NCI-H146 treated with DMSO at 0.1 percent for 48 hours (cell line): ENCODE measurements around the gene LRP2BP.
"Not testable (repeated sequence)": the region's sequence is repeated elsewhere in the genome, so short reads cannot be mapped to it uniquely, and the experiment has no call there.

Experiments used
- DNase-seq: peaks from one replicate; lab custom pipeline; 2025; ENCODE audit not compliant: unreplicated experiment; lab: John Stamatoyannopoulos, UW

Gene LRP2BP

DNA sequence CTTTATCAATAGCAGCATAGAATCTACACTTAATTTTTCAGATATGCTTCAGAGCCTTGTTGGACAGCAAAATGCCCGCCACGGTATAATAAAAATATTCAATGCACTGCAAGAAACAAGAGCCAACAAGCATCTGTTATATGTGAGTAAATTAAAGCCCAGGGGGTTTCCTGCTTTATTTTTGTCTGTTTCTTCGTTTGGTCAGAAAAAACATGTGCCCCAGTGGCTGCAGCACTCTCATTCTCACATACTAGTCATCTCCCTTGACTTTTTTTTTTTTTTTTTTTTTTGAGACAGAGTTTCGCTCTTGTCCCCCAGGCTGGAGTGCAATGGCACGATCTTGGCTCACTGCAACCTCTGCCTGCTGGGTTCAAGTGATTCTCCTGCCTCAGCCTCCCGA is 33.2 kb downstream of the LRP2BP start:
- DNase-seq, result not testable (repeated sequence)

GRCh38 chr4:185361872-185362271 is 33.9 kb downstream of the LRP2BP start:
- DNase-seq, result no peak

DNA sequence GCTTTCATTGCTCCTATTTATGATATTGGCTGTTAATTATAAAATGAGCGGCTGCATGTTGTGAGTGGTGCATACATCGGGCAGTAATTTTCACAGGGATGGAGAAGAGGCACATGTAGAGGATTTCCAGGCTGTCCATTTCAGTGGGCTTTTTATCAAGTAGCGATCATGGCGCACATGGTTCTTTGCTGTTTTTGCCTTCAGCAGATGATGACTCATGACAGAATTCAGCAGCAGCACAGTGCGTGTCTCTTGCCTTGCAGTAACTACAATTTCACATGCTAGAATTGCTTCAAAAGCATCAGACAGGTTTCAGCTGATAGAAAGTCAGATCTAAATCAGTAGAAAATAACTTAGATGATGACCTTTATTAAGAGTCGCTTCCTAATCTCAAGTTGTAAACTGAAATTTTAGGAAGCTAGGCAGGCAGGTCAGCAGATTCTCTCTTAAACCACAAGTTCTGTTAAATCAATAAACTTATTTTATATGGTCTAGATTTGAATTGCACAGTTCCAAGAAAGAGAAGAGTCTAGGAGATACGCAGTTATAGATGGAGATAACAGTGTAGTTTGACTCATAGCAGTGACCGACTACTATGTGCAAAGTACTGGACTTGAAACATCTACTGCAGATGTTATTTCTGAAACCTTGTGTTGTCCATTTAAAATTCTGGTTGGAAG is 35.8 kb downstream of the LRP2BP start:
- DNase-seq, result no peak

GRCh38 chr4:185358959-185359358 is 36.8 kb downstream of the LRP2BP start:
- no peak for DNase-seq

GRCh38 chr4:185358514-185358913 is 37.2 kb downstream of the LRP2BP start:
- no peak for DNase-seq

DNA sequence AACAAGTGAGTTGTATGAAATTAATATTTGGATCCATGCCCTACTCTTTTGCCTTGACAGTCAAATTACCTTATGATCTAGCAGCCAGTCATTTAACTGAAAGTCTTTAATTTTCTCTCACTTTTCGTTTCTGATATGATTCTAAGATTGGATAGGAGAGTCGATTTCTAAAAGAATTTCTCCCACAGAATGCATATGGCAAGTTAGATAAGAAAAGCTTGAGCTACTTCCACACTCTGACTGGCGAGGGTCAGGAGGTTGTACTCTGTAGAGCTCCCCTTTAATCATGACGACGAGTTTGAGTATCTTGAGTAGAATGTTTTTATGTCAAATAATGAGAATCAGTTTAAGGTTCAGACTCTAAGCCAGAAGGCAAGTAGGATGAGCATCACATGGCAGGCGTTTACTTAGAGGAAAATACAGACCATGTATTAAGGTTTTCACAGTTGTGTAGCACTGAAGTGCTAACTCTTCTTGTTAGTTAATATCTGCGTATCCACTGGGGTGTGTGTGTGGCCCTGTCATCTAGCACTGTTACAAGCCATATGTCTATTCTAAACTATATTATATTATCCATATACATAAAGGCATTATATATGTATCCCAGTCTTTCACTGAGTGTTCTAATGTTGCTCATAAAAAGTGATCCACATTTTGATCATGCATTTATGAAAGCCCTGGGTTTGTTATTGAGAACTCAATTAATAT is 37.8 kb downstream of the LRP2BP start:
- DNase-seq, result no peak

- DNase-seq, result no peak
Measured at GRCh38 chr4:185357211-185357610, 38.5 kb downstream of the LRP2BP start.

DNA sequence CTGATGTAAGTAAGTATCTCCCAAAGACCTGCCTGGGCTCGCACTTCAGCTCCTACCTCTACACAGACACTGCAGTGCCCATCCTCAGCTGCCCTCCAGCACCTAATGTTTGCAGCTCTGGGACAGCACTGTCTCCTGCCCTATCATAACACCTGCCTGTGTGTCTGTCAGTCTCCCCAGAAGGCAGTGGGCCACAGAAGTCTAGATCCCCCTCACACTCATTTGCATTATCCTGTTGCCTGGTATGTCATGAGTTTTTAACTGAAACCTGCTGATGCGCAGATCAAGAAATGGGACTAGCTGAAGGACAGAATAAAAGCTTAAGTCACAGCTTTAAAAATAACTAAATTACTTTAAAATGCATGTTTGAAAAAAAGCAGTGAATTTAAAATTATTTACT is 43.0 kb downstream of the LRP2BP start:
- DNase-seq, result no peak

DNA sequence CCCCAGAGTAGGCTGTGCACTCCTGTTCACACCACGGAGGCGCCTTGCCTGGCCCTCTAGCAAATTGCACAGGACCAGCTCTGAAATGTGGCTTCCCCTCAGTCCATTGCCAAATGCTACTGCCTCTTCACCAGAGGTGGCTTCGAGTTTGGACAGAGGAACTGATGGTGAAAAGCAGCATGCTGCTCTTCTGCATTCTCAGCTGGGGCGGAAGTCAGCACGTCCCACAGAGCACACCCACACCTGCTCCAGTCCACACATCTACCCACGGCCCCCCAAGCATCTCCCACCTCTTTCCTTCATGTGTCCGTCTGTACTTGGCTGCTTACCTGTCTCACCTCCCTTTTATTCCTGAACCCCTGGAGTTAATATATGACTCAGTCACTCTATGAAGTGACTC is 43.5 kb downstream of the LRP2BP start:
- no peak for DNase-seq

DNA sequence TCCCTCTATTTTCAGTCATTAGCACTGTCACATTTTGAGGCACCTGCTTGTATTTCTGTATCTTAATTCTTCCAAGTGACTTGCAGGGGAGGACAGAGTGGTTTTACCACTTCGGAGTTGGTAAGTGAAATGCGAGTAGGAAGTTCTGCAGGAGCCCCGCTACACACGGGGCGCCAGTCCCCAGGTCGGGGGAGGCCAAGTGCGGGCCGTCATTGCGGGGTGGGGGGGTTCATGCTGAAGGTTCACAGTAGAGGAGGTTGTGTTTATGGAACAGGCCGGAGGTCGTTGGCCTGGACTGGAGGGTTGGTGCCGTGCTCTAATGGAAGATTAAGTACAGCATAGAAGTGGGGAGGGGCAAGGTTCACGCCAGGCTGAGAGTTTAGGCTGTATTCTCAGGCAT is 44.0 kb downstream of the LRP2BP start:
- no peak for DNase-seq

DNA sequence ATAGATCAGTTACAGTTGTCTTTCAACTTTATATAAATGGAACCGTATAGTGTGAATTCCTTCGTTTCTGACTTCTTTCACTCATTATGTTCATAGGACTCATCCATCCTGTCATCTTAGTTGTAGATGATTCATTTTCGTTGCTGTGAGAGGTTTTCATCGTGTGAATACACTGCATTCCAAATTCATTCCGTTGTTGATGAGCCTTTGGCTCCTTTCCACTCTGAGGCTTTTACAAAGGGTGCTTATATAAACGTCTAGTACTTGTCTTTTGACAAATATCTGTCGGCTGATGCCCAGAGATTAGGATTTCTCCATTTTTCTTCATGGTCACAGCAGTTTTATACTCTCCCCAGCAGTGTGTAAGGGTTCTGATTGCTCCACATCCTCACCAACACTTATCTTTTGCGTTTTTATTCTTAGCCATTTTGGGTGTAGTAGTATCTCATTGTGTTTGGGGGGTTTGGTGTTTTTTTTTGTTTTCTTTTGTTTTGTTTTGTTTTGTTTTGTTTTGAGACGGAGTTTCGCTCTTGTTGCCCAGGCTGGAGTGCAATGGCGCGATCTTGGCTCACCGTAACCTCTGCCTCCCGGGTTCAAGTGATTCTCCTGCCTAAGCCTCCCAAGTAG is 48.6 kb downstream of the LRP2BP start:
- DNase-seq, result no peak

DNA sequence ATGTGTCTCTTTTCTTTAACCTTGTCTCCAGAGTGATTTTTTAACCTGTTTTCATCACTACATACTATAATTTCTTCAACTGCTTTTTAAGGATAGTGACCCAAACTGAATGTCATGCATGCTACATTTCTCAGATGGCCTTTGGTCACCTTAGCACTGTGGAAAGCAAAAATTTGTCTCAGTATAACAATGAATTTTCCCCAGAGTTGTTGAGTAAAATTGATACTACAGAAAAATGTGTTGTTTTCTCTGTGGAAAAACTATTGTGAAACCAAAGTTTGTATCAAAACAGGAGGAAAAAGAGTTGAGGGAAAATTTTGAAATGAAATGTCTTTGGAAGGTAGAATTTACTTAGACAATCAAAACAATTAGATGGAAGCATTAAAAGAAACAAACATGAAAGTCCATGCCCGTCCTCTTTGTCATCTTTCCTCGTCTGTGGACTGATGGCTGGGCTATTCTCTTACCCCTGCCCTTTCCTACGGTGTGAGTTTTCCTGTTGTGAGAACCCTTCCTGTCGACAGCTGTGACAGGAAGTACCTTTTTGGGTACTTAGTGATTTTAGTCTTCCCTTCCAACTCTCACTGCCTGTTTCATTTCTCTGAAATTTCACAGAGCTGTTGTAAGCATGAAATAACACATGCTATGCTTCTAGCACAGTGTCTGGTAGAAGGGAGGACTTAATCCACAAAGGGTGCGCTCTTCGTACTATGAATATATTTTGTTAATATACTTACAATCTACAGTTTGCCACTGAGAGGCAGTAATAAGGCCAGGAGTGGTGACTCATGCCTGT is 50.8 kb downstream of the LRP2BP start:
- no peak for DNase-seq

- no peak for DNase-seq
Measured at GRCh38 chr4:185343726-185344581, 51.8 kb downstream of the LRP2BP start.

DNA sequence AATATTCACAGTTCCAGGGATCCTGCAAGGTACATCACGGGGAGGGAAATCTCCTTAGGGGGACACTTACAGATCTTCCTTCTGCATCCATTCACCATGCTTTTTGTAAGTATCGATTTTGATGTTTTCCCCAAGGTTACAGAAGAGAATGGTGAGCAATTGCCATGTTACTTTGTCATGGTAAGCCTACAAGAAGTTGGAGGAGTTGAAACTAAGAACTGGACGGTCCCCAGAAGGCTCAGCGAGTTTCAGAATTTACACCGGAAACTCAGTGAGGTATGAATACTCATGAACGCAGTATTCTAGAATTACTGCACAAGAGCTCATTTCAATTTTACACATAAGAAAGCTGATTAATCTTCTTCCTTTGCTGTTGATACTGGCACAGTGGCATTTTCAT is 53.9 kb downstream of the LRP2BP start:
- DNase-seq, result no peak

DNA sequence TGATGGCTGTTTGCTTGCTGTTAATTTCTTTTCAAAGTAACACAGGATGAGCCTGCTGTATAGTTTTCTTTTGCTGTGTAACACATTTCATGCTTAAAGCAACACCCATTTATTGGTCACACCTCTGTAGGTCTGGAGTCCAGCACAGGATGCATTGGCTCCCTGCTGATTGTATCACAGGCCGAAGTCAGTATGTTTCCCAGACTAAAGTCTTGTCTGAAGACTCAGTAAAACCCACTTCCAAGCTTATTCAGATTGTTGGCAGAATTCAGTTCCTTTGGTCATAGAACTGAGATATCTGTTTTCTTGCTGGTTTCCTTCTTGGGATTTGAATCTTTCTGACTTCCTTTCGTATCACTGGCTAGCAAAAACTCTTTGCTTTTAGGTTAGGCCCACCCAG is 54.3 kb downstream of the LRP2BP start:
- no peak for DNase-seq

DNA sequence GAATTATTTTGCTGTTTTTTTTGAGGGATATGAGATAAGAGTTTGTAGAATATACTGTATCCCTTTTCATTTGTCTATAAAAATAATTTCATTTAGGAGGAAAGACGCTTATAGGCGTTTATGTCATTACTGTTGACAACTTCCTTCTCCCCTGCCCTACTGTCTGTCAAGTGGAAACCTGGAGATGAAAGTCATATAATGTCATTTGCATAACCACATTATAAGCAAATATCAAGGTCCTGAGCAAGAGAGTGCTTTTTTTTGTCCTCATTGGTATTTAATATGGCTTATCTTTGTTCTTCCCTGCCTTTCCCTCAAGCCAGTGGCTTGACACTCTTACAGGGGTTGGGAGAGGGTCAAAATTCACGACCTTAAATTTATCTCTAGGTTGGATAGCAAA is 55.8 kb downstream of the LRP2BP start:
- DNase-seq, result no peak

DNA sequence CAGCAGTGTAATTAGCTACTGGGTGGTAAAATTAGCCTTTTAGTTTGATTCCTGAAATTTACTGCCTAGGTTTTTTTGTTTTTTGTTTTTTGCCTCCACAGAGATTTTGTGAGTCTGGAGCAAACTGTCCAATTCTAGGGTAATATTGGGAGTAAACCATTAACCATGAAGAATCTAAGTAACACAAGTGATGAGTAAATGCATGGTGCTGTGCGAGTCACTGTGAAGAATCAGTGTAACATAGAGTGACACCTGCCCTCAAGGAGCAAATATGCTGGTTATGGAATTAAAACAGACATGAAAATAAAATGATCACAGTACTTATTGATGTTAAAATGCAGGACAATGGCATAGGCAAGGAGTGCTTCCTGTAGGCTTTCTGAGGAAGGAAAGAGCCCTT is 60.1 kb downstream of the LRP2BP start:
- DNase-seq, result no peak

DNA sequence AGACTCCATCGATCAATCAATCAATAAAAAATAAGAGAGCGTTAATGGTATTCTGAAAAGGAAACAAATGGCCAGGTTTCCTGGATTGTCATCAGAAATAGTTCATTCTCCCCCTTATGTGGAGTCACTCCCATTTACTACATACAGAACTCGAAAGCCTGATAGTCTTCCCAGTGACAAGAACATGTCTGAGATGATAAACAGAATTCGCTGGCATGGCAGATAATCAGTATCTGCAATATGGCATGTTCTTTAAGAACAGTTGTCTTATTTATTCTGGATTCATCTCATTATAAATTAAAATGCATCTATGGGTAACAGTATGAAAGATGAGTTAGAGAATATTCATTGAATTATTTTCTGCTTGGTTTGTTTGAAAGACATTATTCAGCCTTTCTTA is 61.4 kb downstream of the LRP2BP start:
- no peak for DNase-seq

DNA sequence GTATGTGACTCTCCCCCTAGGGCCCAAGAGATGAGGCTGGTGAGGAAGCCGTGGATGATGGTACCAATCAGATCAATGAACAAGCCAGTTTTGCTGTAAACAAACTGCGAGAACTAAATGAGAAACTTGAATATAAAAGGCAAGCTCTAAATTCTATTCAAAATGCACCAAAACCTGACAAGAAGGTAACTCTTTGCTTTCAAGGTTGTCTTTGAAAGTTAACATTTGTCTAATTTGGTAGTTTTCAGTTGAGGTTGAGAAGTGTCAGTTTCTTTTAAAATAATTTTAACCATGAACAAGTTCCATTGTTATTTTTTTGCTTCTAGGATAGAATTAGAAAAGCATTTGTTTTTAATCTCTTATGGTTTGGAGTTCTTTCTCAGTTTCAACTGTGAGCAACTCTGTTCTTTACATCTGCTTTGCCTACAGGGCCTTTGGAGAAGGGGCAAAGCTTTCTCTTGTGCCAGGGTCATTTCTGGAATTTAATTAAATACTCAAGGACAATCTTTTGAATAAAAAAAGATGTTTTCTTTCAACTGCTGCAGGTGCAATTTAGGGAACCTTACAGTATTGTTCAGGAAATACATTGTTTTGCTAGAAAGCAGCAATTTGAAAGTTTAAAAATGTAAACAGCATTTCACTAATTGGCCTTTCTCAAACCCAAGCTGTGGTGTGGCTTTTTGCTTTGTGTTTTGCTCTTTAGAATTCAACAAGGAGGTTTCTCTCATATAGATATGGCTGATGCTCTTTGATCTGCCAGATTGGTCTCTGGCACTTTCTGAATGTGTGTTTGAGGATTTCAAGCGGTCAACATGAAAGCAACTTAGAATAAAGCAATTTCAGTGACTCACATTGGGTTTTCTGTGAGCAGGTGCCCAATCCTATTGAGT is 62.9 kb downstream of the LRP2BP start:
- DNase-seq, result no peak
